Measurements from ENCODE around the gene MDC1. TPM values are rescaled to one million over a fixed set of nuclear protein-coding genes. Genes with fewer than 3 reads are reported as not detected.
"Not testable (repeated sequence)": the region's sequence is repeated elsewhere in the genome, so short reads cannot be mapped to it uniquely, and the experiment has no call there.

Gene MDC1
- total RNA-seq, 5 donors from 2014 or later (not counting 1 experiment from before 2014, with no cell fraction given) = 42.3 to 69.7 (median 53.4) TPM

GRCh38 chr6:30721198-30722024 is 4.3 kb upstream of the MDC1 start:
- Histone ChIP-seq H3K4me1 (ENCODE audit: control insufficient read depth in 1 of 2, extremely low read depth in 1 of 2, insufficient read depth in 2 of 2, low read length in 2 of 2) (peaks cover 23 to 60% of the 10 kb centered on the region in 2 experiments), H3K9me3 (no peaks in the 10 kb centered on the region), H3K36me3 (ENCODE audit: control insufficient read depth in 2 of 2, extremely low read depth in 1 of 2, insufficient read depth in 1 of 2, low read length in 1 of 2) (peaks cover 9 to 39% of the 10 kb centered on the region in 2 donors), H3K4me3 (ENCODE audit: control insufficient read depth in 1 of 2, extremely low read depth in 1 of 2, low read length in 1 of 2) (peak overlapping the region; percentile 94 to 99), H3K27me3 (replicated peaks in 1 of 2; ENCODE audit: control insufficient read depth in 2 of 2, extremely low read depth in 1 of 2, insufficient read depth in 2 of 2, low read length in 1 of 2) (no peaks in the 10 kb centered on the region), H3K27ac (ENCODE audit: low read length) (peak overlapping the region; percentile 88)
- WGBS (ENCODE audit: insufficient coverage) = 0% methylated on average over 60 of the region's 71 CpGs
- Mint-ChIP-seq H3K4me3 (peak overlapping the region; percentile 95 to 99 (median 99)), H3K9me3 (no peaks in the 10 kb centered on the region), H3K27ac (peak overlapping the region; percentile 91 to 95), H3K27me3 (no peaks in the 10 kb centered on the region), H3K36me3 (peaks cover 32% of the 10 kb centered on the region), H3K4me1 (peaks cover 62 to 69% (median 69%) of the 10 kb centered on the region in 3 donors)
- peak; percentile 88 to 98 (median 93) for DNase-seq
- ATAC-seq (replicated peaks in 1 of 4) = peak; percentile 38 to 58 (median 46)
- POLR2A ChIA-PET = interaction anchor here (0.6 to 3.6 kb wide), 6 partner anchors 39 to 106 kb away, joined by 3 to 14 read pairs (median 7); partner anchors contain the start of gene MRPS18B (in 1 of the 2)
- CTCF ChIA-PET = interaction anchor here (0.6 to 9.1 kb wide), 16 partner anchors 10 to 366 kb away, joined by 3 to 254 read pairs (median 4); partner anchors contain the start of genes DHX16 (in 1 of the 2) and MRPS18B (in 1 of the 2)

DNA sequence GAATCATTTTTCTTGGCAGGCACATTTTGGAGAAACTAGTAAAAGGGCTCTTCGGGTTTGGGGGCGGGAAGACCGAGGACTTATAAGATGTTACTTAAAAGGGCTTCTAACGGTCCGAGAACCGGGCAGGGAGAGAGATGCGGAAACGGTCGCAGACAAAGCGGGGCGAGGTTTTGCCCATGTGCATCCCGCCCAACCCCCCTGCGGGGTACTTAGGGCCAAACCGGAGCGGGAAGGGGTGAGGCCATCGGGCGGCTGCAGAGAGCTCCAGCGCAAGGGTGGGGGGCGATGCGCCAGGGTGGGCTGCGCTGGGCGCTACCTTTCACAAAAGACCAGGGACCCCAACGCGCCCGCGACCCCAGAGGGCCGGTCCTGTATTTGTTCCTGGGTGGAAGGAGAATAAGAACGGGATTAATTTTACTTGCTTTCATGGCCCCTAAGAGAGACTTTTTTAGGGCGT is 3.7 kb upstream of the MDC1 start:
- Mint-ChIP-seq H3K4me1 (peaks cover 69 to 71% (median 70%) of the 10 kb centered on the region in 3 donors), H3K36me3 (peaks cover 32% of the 10 kb centered on the region), H3K27ac (peak overlapping the region; percentile 91 to 95), H3K9me3 (no peaks in the 10 kb centered on the region), H3K4me3 (peak overlapping the region; percentile 95 to 99 (median 99)), H3K27me3 (no peaks in the 10 kb centered on the region)
- POLR2A ChIA-PET = interaction anchor here (2.1 to 3.6 kb wide), 3 partner anchors 39 to 106 kb away, joined by 5 to 14 read pairs (median 11); no protein-coding TSS in a partner anchor
- under 1% methylated on average over 29 of the region's 29 CpGs for WGBS (ENCODE audit: insufficient coverage)
- Histone ChIP-seq H3K27ac (ENCODE audit: low read length) (peak overlapping the region; percentile 88), H3K9me3 (no peaks in the 10 kb centered on the region), H3K27me3 (replicated peaks in 1 of 2; ENCODE audit: control insufficient read depth in 2 of 2, extremely low read depth in 1 of 2, insufficient read depth in 2 of 2, low read length in 1 of 2) (no peaks in the 10 kb centered on the region), H3K4me3 (ENCODE audit: control insufficient read depth in 1 of 2, extremely low read depth in 1 of 2, low read length in 1 of 2) (peak overlapping the region; percentile 94 to 99), H3K4me1 (ENCODE audit: control insufficient read depth in 1 of 2, extremely low read depth in 1 of 2, insufficient read depth in 2 of 2, low read length in 2 of 2) (peaks cover 23 to 63% of the 10 kb centered on the region in 2 experiments), H3K36me3 (ENCODE audit: control insufficient read depth in 2 of 2, extremely low read depth in 1 of 2, insufficient read depth in 1 of 2, low read length in 1 of 2) (peaks cover 5 to 35% of the 10 kb centered on the region in 2 donors)
- no peak for ATAC-seq (replicated peaks in 1 of 4)
- CTCF ChIA-PET = interaction anchor here (0.6 to 9.1 kb wide), 10 partner anchors 11 to 237 kb away, joined by 3 to 254 read pairs (median 5); partner anchors contain the start of gene DHX16 (in 1 of the 2)
- peak in 25 of 35 experiments; percentile 25 to 65 (median 46) for DNase-seq

GRCh38 chr6:30719791-30720737 is 3.0 kb upstream of the MDC1 start, which contains the start of gene TUBB:
TUBB (plus strand) TSS chr6:30720352; CDS start chr6:30720507, 155 bp downstream.
- peaks cover 31% of the 10 kb centered on the region for H3K36me3 Mint-ChIP-seq
- Histone ChIP-seq H3K4me1 (ENCODE audit: control insufficient read depth in 1 of 2, extremely low read depth in 1 of 2, insufficient read depth in 2 of 2, low read length in 2 of 2) (peaks cover 23 to 59% of the 10 kb centered on the region in 2 experiments), H3K4me3 (ENCODE audit: control insufficient read depth in 1 of 2, extremely low read depth in 1 of 2, low read length in 1 of 2) (peak within 1 kb of the TSS; percentile 94 to 99), H3K27ac (ENCODE audit: low read length) (peak within 1 kb of the TSS; percentile 88), H3K27me3 (replicated peaks in 1 of 2; ENCODE audit: control insufficient read depth in 2 of 2, extremely low read depth in 1 of 2, insufficient read depth in 2 of 2, low read length in 1 of 2) (no peaks in the 10 kb centered on the region), H3K36me3 (ENCODE audit: control insufficient read depth in 2 of 2, extremely low read depth in 1 of 2, insufficient read depth in 1 of 2, low read length in 1 of 2) (peaks cover 4 to 29% of the 10 kb centered on the region in 2 donors), H3K9me3 (no peaks in the 10 kb centered on the region)
- peak within 1 kb of the TSS; percentile 91 to 95 for H3K27ac Mint-ChIP-seq
- ATAC-seq (replicated peaks in 1 of 4) (peak; percentile 64 to 68 (median 66)), DNase-seq (peak; percentile 85 to 97 (median 93))
- POLR2A ChIA-PET = interaction anchor here (2.1 to 3.6 kb wide), 3 partner anchors 38 to 105 kb away, joined by 5 to 14 read pairs (median 11); no protein-coding TSS in a partner anchor
- H3K4me1 Mint-ChIP-seq = peaks cover 67 to 72% (median 71%) of the 10 kb centered on the region in 3 donors
- H3K4me3 Mint-ChIP-seq = peak within 1 kb of the TSS; percentile 95 to 99 (median 99)
- no peaks in the 10 kb centered on the region for H3K27me3 Mint-ChIP-seq
- no peaks in the 10 kb centered on the region for H3K9me3 Mint-ChIP-seq
- CTCF ChIA-PET = interaction anchor here in 1 of 2 donors (1.9 to 9.1 kb wide), 3 partner anchors 18 to 48 kb away, joined by 4 to 254 read pairs (median 9); partner anchors contain the start of gene DHX16
- under 1% methylated on average over 32 of the region's 38 CpGs for WGBS (ENCODE audit: insufficient coverage)

DNA sequence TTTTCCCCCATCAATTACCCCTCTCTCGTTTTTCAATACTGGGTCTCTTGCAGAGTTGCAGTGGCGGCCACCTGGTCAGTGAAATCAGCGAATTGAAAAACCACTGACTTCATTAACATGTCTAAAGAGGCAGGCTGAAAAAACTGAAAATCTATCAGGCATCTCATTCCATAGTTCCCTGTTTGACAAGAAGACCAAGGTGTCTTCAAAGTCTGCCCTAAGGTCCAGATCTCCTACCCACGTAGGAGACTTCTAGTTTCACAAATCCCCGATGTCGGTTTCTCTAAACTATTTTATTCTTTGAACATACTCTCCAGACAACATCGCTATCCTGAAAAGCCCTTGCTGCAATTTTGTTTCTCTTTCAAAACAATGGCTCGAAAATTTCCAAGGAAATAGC is 2.3 kb upstream of the MDC1 start:
- DNase-seq = no peak
- peaks cover 4 to 25% of the 10 kb centered on the region in 2 donors for H3K36me3 ChIP-seq (ENCODE audit: control insufficient read depth in 2 of 2, extremely low read depth in 1 of 2, insufficient read depth in 1 of 2, low read length in 1 of 2)
- Mint-ChIP-seq H3K27ac (peak overlapping the region; percentile 91 to 95), H3K4me3 (peak overlapping the region; percentile 95 to 99 (median 99)), H3K9me3 (no peaks in the 10 kb centered on the region), H3K27me3 (no peaks in the 10 kb centered on the region), H3K36me3 (peaks cover 30% of the 10 kb centered on the region), H3K4me1 (peaks cover 65 to 71% (median 69%) of the 10 kb centered on the region in 3 donors)
- H3K27me3 ChIP-seq (replicated peaks in 1 of 2; ENCODE audit: control insufficient read depth in 2 of 2, extremely low read depth in 1 of 2, insufficient read depth in 2 of 2, low read length in 1 of 2) = no peaks in the 10 kb centered on the region
- peaks cover 19 to 56% of the 10 kb centered on the region in 2 experiments for H3K4me1 ChIP-seq (ENCODE audit: control insufficient read depth in 1 of 2, extremely low read depth in 1 of 2, insufficient read depth in 2 of 2, low read length in 2 of 2)
- H3K27ac ChIP-seq (ENCODE audit: low read length) = peak overlapping the region; percentile 39
- POLR2A ChIA-PET = no interaction called here
- peak overlapping the region; percentile 94 to 99 for H3K4me3 ChIP-seq (ENCODE audit: control insufficient read depth in 1 of 2, extremely low read depth in 1 of 2, low read length in 1 of 2)
- CTCF ChIA-PET = interaction anchor here in 1 of 2 donors (9.1 kb wide), 1 partner anchor 40 kb away, joined by 254 read pairs; no protein-coding TSS in a partner anchor
- ATAC-seq (replicated peaks in 1 of 4) = no peak
- H3K9me3 ChIP-seq = no peaks in the 10 kb centered on the region
- 44% methylated on average over 4 of the region's 8 CpGs for WGBS (ENCODE audit: insufficient coverage)

- H3K9me3 ChIP-seq; H3K27me3 Mint-ChIP-seq; H3K27me3 ChIP-seq (replicated peaks in 1 of 2; ENCODE audit: control insufficient read depth in 2 of 2, extremely low read depth in 1 of 2, insufficient read depth in 2 of 2, low read length in 1 of 2); DNase-seq; ATAC-seq (replicated peaks in 1 of 4); H3K9me3 Mint-ChIP-seq: not testable (repeated sequence)
- H3K4me3 ChIP-seq (ENCODE audit: control insufficient read depth in 1 of 2, extremely low read depth in 1 of 2, low read length in 1 of 2) = peak overlapping the region; percentile 67 to 71
- peak overlapping the region; percentile 95 to 99 (median 97) for H3K4me3 Mint-ChIP-seq
- peaks cover 4 to 24% of the 10 kb centered on the region in 2 donors for H3K36me3 ChIP-seq (ENCODE audit: control insufficient read depth in 2 of 2, extremely low read depth in 1 of 2, insufficient read depth in 1 of 2, low read length in 1 of 2)
- peak overlapping the region; percentile 55 for H3K27ac ChIP-seq (ENCODE audit: low read length)
- H3K36me3 Mint-ChIP-seq = peaks cover 28% of the 10 kb centered on the region
- H3K4me1 Mint-ChIP-seq = peaks cover 53 to 63% (median 56%) of the 10 kb centered on the region in 3 donors
- ChIA-PET POLR2A (interaction anchor here (0.6 to 1.2 kb wide), 4 partner anchors 39 to 103 kb away, joined by 3 to 14 read pairs (median 4); no protein-coding TSS in a partner anchor), CTCF (interaction anchor here (0.7 to 9.1 kb wide), 5 partner anchors 13 to 103 kb away, joined by 3 to 254 read pairs (median 4); no protein-coding TSS in a partner anchor)
- peak overlapping the region; percentile 99 for H3K27ac Mint-ChIP-seq
- H3K4me1 ChIP-seq (ENCODE audit: control insufficient read depth in 1 of 2, extremely low read depth in 1 of 2, insufficient read depth in 2 of 2, low read length in 2 of 2) = peaks cover 19 to 45% of the 10 kb centered on the region in 2 experiments
- 95% methylated on average over 3 of the region's 37 CpGs for WGBS (ENCODE audit: insufficient coverage)
These were observed 1.0 kb upstream of the MDC1 start for GRCh38 chr6:30717845-30718720.
